SK-N-SH treated with all-trans-retinoic acid at 6 μM for 48 hours (cell line): ENCODE data around the gene AFG1L.
"Not testable (repeated sequence)": the region's sequence is repeated elsewhere in the genome, so short reads cannot be mapped to it uniquely, and the experiment has no call there.

Source experiments
- ATAC-seq: fragments of 200-7000 bp; cut with Tn5 transposase; 3 replicates; pipeline ENCODE4 v1.9.1; 2020; ENCODE audit warnings: mild to moderate bottlenecking, moderate library complexity
- ARNTL ChIP-seq: fragments of 450-650 bp; formaldehyde crosslinking; IDR thresholded peaks from 2 replicates; pipeline ENCODE4 v1.5.0; 2020; ENCODE audit warnings: low read depth, mild to moderate bottlenecking, moderate library complexity, borderline replicate concordance
- BACH2 ChIP-seq: fragments of 250-450 bp; sonication (Bioruptor Pico); IDR thresholded peaks from 2 replicates; pipeline ENCODE4 v1.9.0; 2021; ENCODE audit warnings: mild to moderate bottlenecking, borderline replicate concordance
- CREB5 ChIP-seq: fragments of 250-450 bp; sonication (Bioruptor Pico); IDR thresholded peaks from 2 replicates; pipeline ENCODE4 v1.5.1; 2020; ENCODE audit warnings: low read depth, mild to moderate bottlenecking, moderate library complexity
- CSDC2 ChIP-seq: fragments of 250-450 bp; sonication (Bioruptor Pico); IDR thresholded peaks from 2 replicates; pipeline ENCODE4 v1.5.0; 2020; ENCODE audit warnings: mild to moderate bottlenecking, moderate library complexity
- CSRNP3 ChIP-seq: fragments of 250-450 bp; sonication (Bioruptor Pico); IDR thresholded peaks from 2 replicates; pipeline ENCODE4 v1.5.1; 2021; ENCODE audit warnings: mild to moderate bottlenecking, moderate library complexity
- ESRRG ChIP-seq: fragments of 250-450 bp; sonication (Bioruptor Pico); IDR thresholded peaks from 2 replicates; pipeline ENCODE4 v1.6.1; 2021; ENCODE audit warnings: mild to moderate bottlenecking
- GLIS3 ChIP-seq: fragments of 250-450 bp; sonication (Bioruptor Pico); IDR thresholded peaks from 2 replicates; pipeline ENCODE4 v1.5.0; 2020; ENCODE audit warnings: mild to moderate bottlenecking, moderate library complexity
- ISL1 ChIP-seq: fragments of 250-450 bp; sonication (Bioruptor Pico); IDR thresholded peaks from 2 replicates; pipeline ENCODE4 v2.1.2; 2022; ENCODE audit warnings: mild to moderate bottlenecking, moderate library complexity
- OSR1 ChIP-seq: fragments of 250-450 bp; sonication (Bioruptor Pico); IDR thresholded peaks from 2 replicates; pipeline ENCODE4 v1.8.0; 2022; ENCODE audit warnings: moderate library complexity, mild to moderate bottlenecking, inconsistent platforms
- PATZ1 ChIP-seq: fragments of 250-450 bp; sonication (Bioruptor Pico); IDR thresholded peaks from 2 replicates; pipeline ENCODE4 v1.8.0; 2020; ENCODE audit warnings: mild to moderate bottlenecking, moderate library complexity, borderline replicate concordance
- POU6F1 ChIP-seq: fragments of 250-450 bp; sonication (Bioruptor Pico); IDR thresholded peaks from 2 replicates; pipeline ENCODE4 v1.8.0; 2021; ENCODE audit warnings: low read depth, mild to moderate bottlenecking, moderate library complexity, borderline replicate concordance
- PPARA ChIP-seq: fragments of 250-450 bp; sonication (Bioruptor Pico); IDR thresholded peaks from 2 replicates; pipeline ENCODE4 v1.5.0; 2020; ENCODE audit warnings: mild to moderate bottlenecking, borderline replicate concordance
- RARB ChIP-seq: fragments of 250-450 bp; sonication (Bioruptor Pico); IDR thresholded peaks from 2 replicates; pipeline ENCODE4 v1.8.0; 2021; ENCODE audit warnings: mild to moderate bottlenecking, moderate library complexity
- SNAI2 ChIP-seq: fragments of 250-450 bp; sonication (Bioruptor Pico); IDR thresholded peaks from 2 replicates; pipeline ENCODE4 v1.5.0; 2020; ENCODE audit warnings: mild to moderate bottlenecking, moderate library complexity
- TCF4 ChIP-seq: fragments of 250-450 bp; sonication (Bioruptor Pico); IDR thresholded peaks from 2 replicates; pipeline ENCODE4 v1.8.0; 2021; ENCODE audit warnings: mild to moderate bottlenecking, moderate library complexity, borderline replicate concordance
- TOX ChIP-seq: fragments of 250-450 bp; sonication (Bioruptor Pico); IDR thresholded peaks from 2 replicates; pipeline ENCODE4 v1.8.0; 2021; ENCODE audit warnings: mild to moderate bottlenecking, moderate library complexity, borderline replicate concordance
- TSHZ2 ChIP-seq: fragments of 250-450 bp; sonication (Bioruptor Pico); IDR thresholded peaks from 2 replicates; pipeline ENCODE4 v1.5.0; 2020; ENCODE audit warnings: mild to moderate bottlenecking, moderate library complexity
- ZC3H10 ChIP-seq: fragments of 250-450 bp; sonication (Bioruptor Pico); IDR thresholded peaks from 2 replicates; pipeline ENCODE4 v1.5.1; 2021; ENCODE audit warnings: mild to moderate bottlenecking, moderate library complexity
- ZFP3 ChIP-seq: fragments of 250-450 bp; sonication (Bioruptor Pico); IDR thresholded peaks from 2 replicates; pipeline ENCODE4 v1.5.0; 2020; ENCODE audit warnings: mild to moderate bottlenecking, moderate library complexity
- ZFP30 ChIP-seq: fragments of 450-650 bp; formaldehyde crosslinking; IDR thresholded peaks from 2 replicates; pipeline ENCODE4 v1.5.0; 2022; ENCODE audit warnings: mild to moderate bottlenecking, moderate library complexity
- ZNF565 ChIP-seq: fragments of 450-650 bp; formaldehyde crosslinking; conservative IDR thresholded peaks from 2 replicates; pipeline ENCODE4 v1.5.0; 2020; ENCODE audit warnings: low read depth, mild to moderate bottlenecking, moderate library complexity
- ZNF70 ChIP-seq: fragments of 450-650 bp; formaldehyde crosslinking; IDR thresholded peaks from 2 replicates; pipeline ENCODE4 v1.5.0; 2020; ENCODE audit warnings: mild to moderate bottlenecking, moderate library complexity
- ZNF8 ChIP-seq: fragments of 450-650 bp; formaldehyde crosslinking; IDR thresholded peaks from 2 replicates; pipeline ENCODE4 v1.5.0; 2020; ENCODE audit warnings: mild to moderate bottlenecking, moderate library complexity

AFG1L gene

GRCh38 chr6:108294727-108295625 lies at the start of gene AFG1L:
TSS of gene AFG1L (plus strand) at chr6:108295054. CDS start at chr6:108295080, 26 bp downstream.
- TF ChIP-seq TSHZ2 (CRISPR knock-in tag) (peak; percentile 32; the same call in 1 of the 2 replicates), ZNF70 (CRISPR knock-in tag) (no peak)
- peak; percentile 98 for ATAC-seq

GRCh38 chr6:108245095-108245494 lies 49.8 kb upstream of the AFG1L start:
- not testable (repeated sequence) for ATAC-seq

GRCh38 chr6:108247965-108248536 lies 46.8 kb upstream of the AFG1L start:
- TF ChIP-seq PPARA (CRISPR knock-in tag) (no peak), ARNTL (CRISPR knock-in tag) (no peak), ZFP3 (CRISPR knock-in tag) (no peak), PATZ1 (no peak), TCF4 (peak; percentile 88), ZNF8 (CRISPR knock-in tag) (no peak), ISL1 (CRISPR knock-in tag) (no peak), POU6F1 (CRISPR knock-in tag) (no peak), ESRRG (CRISPR knock-in tag) (no peak), OSR1 (CRISPR knock-in tag) (no peak), BACH2 (no peak), GLIS3 (no peak), CREB5 (CRISPR knock-in tag) (no peak), ZC3H10 (CRISPR knock-in tag) (no peak), RARB (CRISPR knock-in tag) (no peak), CSRNP3 (CRISPR knock-in tag) (0 out of 2 replicates have a peak, but pooled peaks have one; percentile 35), CSDC2 (CRISPR knock-in tag) (no peak), TSHZ2 (CRISPR knock-in tag) (peak; percentile 85; the same call in 1 of the 2 replicates), TOX (CRISPR knock-in tag) (no peak), ZNF565 (no peak), SNAI2 (CRISPR knock-in tag) (no peak), ZNF70 (CRISPR knock-in tag) (no peak), ZFP30 (CRISPR knock-in tag) (no peak)
- ATAC-seq, result peak; percentile 53; the same call in 2 of the 3 replicates
